HG02571 (cell line): ENCODE measurements around the gene CAMK2N2.

Source experiments
- ATAC-seq: cut with Tn5 transposase; IDR thresholded peaks from one replicate; pipeline ENCODE4 v1.9.1; 2021; ENCODE audit warnings: mild to moderate bottlenecking, moderate library complexity; ENCODE audit not compliant: unreplicated experiment

CAMK2N2 gene

DNA sequence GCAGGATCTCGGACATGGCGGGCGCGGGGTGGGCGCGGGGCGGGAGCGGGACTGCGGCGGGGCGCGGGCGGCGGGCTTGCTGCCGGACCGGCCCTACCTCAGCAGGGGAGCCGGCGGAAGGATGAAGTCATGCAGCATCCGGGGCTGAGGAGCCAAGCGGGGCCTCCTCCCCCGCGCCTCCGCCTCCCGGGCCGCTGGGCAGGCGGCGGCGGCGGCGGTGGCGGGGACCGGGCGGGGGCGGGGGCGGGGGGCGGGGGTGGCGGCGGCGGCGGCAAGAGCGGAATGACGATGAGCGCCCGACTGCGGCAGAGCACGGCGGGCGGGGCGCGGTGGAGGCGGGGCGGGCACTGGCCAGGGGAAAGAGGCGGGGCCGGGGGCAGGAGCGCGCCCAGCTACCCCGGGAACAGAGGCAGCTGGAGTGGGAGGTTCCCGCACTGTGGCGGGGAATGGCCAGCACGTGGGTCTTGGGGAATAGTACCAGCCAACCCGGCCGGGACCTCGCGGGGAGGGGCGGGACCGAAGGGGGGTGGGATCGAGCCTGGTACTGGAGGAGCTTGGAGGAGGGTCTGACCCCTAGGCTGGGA lies at the start of gene CAMK2N2:
Gene CAMK2N2, minus strand, starts transcription at position 284 of the 584 bp plus-strand sequence. Its CDS starts 268 bp downstream, at position 16.
- no peak for ATAC-seq

- no peak for ATAC-seq
Measured at GRCh38 chr3:184308744-184309143, 47.4 kb upstream of the CAMK2N2 start.

- ATAC-seq, result no peak
Measured at GRCh38 chr3:184307915-184308314, 46.6 kb upstream of the CAMK2N2 start.

GRCh38 chr3:184306341-184306972 lies 45.1 kb upstream of the CAMK2N2 start:
- no peak for ATAC-seq

GRCh38 chr3:184305577-184305976 lies 44.2 kb upstream of the CAMK2N2 start:
- ATAC-seq, result no peak

DNA sequence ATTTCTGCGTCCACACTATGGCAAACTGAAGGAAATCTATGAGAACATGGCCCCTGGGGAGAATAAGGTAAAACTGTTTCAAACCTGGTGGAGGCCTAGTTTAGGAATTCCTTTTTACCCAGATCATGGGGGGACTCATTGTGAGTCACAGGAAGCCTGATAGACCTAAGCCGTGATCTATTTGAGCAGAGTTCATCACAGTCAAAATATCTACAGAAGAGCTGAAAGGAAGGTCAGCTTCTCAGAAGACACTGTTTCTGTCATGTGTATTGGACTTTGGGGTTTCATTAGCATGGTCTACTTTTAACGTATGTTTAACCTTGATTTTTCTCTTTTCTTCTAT lies 39.0 kb upstream of the CAMK2N2 start:
- no peak for ATAC-seq

- no peak for ATAC-seq
Measured at GRCh38 chr3:184299488-184300377, 38.4 kb upstream of the CAMK2N2 start.

DNA sequence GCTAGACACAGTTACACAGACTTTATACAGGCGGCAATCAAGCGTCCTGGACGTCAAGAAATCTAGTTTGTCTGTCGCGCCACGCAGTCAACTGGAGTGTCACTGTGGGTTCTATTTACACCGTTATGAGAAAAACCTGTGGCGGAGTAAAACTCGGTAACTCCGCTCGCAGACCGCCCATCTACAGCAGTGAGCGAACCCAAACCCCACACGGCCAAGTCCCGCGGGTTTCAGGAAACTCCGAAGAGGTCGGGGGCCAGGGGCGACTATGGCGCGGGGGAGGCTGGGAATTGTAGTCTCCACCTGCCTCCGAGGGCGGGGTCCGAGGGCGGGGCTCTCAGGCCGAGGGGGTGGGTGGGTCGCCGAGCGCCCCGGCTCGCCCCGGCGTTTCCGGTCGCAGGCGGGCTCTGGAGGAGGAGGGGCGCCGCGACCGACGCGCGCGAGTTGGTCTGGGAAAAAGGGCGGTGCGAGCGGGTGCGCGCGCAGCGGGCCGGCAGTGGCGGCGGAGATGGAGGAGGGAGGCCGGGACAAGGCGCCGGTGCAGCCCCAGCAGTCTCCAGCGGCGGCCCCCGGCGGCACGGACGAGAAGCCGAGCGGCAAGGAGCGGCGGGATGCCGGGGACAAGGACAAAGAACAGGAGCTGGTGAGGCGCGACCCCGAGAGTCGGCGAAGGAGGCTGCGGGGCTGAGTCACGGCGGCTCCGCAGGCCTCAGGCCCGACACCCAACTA lies 37.6 kb upstream of the CAMK2N2 start, which contains the start of gene PSMD2:
Gene PSMD2, plus strand, starts transcription at position 483 of the 729 bp plus-strand sequence. Its CDS starts 26 bp downstream, at position 509.
- peak; percentile 88 for ATAC-seq

GRCh38 chr3:184296616-184297015 lies 35.3 kb upstream of the CAMK2N2 start:
- no peak for ATAC-seq

DNA sequence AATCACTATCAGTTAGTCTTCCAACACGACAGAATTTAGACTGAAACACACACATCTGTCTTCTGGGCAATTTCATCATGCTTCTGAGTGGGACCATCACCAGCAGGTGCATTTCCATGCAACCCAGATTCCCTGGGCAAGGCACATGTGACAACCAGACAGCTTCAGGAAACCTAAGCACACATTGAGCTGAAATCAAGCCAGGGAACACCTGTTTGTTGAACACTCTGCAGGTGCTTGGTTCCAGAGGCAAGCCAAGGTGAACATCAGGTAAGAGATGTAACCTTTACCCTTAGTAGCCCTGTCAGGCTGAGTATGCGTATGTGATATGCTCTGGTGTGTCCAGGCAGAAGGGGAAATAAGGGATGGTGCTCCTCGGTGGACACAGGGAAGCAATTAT lies 34.4 kb upstream of the CAMK2N2 start:
- no peak for ATAC-seq

DNA sequence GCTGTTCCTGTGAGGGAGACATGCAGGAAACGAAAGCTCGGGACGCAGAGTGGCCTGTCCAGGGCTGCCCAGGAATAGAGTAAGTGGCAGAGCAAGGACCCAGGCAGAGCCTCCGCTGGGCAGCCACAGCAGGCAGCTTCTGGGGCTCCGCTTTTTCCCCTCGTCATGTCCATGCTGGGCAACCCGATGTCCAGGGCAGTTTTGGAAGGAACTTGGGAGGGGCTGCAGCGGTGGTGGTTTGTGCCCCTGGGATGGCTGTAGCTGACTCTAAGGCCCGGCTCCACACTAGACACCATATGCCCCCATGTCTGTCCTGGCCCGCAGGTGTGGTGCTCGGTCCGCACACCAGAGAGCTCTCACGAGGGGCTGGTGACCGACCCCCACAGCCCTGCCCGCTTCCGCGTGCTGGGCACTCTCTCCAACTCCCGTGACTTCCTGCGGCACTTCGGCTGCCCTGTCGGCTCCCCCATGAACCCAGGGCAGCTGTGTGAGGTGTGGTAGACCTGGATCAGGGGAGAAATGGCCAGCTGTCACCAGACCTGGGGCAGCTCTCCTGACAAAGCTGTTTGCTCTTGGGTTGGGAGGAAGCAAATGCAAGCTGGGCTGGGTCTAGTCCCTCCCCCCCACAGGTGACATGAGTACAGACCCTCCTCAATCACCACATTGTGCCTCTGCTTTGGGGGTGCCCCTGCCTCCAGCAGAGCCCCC lies 30.5 kb upstream of the CAMK2N2 start:
- ATAC-seq, result no peak

DNA sequence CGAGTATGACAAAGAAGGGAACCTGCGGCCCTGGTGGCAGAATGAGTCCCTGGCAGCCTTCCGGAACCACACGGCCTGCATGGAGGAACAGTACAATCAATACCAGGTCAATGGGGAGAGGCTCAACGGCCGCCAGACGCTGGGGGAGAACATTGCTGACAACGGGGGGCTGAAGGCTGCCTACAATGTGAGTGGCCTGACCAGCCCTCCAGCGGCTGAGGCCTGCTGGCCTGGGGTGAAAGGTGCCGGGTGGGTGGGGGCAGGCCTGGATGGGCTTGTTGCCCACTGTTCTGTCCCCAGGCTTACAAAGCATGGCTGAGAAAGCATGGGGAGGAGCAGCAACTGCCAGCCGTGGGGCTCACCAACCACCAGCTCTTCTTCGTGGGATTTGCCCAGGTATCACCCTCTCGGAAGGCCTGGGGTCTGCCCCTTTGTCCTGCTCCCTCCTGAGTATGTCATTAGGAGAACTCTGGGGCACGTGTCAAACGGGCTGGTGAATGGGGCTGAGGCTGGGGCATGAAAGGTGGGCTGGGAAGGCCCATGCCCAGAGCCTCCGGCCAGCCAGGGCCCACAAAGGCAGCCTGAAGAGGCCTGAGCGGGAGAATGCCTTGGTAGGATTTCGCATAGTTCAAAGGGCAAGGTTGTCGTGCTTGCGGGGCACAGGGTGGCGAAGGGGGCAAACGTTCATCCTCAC lies 29.8 kb upstream of the CAMK2N2 start:
- no peak for ATAC-seq

DNA sequence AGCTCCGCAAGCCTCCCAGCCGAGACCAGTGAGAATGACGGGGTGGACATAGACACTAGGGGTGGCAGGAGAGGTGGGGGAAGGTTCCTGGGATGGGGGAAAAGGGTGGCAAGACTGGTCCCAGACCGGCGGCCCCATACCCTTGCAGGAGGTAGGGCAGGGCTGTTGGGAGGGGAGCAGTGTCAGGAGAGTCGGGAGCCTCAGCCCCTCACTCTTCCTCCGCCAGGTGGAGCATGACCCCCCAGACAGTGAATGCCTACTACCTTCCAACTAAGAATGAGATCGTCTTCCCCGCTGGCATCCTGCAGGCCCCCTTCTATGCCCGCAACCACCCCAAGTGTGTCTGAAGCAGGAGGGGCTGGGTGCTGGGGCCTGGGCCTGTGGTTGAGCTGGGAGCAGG lies 29.0 kb upstream of the CAMK2N2 start:
- ATAC-seq, result no peak

- no peak for ATAC-seq
Measured at GRCh38 chr3:184289426-184289938, 28.1 kb upstream of the CAMK2N2 start.

DNA sequence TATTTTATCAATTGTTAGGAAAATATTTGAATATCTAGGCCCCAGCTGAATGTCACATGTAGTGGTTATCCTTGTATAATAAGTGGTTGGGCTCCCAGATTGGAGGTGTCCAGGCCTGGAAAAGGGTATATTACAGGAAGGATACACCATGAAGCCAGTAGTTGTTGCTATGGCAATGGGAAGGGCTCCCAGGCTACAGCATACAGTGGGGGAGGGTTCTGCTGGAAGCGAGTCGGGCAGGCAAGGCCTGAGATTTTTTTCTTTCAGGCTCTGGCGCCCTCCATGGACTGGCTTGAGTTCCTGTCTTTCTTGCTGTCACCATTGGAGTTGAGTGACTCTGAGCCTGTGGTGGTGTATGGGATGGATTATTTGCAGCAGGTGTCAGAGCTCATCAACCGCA lies 23.3 kb upstream of the CAMK2N2 start:
- ATAC-seq, result no peak

DNA sequence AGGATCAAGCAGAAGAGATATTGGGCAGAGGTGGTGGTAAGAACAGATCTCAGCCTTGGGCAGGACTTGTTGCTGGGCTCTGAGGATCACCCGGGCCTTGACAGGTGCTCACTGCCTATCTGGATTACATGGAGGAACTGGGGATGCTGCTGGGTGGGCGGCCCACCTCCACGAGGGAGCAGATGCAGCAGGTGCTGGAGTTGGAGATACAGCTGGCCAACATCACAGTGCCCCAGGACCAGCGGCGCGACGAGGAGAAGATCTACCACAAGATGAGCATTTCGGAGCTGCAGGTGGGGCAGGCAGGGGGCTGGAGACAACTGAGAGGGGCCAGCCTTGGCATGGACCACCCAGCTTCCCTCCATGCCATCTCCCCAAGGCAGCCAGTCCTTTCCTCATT lies 22.3 kb upstream of the CAMK2N2 start:
- no peak for ATAC-seq

DNA sequence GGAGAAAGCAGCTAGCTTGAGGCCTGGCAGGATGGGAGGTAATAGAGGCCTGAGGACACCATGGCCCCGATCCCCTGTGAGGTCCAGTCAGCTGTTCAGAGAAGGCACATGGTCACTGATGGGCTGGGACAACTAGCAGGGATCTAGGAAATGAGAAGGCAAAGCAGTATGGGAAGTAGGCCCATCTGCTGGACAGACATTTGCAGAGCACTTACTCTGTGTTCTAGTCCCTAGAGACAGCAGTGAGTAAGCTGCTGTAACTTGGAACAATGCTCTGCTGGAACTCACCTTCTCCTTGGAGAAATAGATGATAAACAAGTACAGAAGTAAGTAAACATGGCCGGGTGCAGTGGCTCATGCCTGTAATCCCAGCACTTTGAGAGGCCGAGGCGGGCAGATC lies 21.6 kb upstream of the CAMK2N2 start:
- ATAC-seq, result no peak

GRCh38 chr3:184277366-184277765 lies 16.0 kb upstream of the CAMK2N2 start:
- ATAC-seq, result no peak

DNA sequence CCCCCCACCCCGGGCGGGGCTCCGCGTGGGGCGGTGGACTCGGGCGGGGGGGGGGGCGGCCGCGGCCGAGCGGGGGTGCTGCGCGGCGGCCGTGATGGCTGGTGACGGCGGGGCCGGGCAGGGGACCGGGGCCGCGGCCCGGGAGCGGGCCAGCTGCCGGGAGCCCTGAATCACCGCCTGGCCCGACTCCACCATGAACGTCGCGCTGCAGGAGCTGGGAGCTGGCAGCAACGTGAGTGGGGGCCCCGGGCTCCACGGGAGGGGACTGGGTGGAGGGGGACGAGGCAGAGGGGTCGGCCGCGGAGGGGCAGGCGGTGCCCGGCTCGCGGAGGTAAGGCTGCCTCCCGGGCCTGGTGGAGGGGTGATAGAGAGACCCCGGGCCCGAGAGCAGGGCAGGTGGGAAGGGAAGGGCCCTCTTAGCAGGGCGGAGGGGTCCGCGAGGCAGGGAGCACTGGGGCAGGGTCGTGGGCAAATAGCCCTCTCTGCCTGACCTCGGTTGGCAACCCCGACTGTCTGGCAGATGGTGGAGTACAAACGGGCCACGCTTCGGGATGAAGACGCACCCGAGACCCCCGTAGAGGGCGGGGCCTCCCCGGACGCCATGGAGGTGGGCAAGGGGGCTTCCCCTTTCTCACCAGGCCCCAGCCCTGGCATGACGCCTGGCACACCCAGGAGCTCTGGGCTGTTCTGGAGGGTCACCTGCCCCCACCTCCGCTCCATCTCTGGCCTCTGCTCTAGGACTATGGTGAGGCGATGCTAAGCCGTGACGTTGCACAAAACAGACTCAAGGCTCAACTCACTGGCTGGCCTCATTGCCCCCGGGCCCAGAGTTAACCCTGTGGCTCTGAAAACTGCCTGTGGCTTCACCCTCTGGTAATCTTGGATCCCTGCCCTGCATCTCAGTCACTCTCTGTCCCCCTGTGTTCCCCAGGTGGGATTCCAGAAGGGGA lies 14.9 kb upstream of the CAMK2N2 start, which contains the start of gene ECE2:
Gene ECE2, plus strand, starts transcription at position 62 of the 950 bp plus-strand sequence. Its CDS starts 132 bp downstream, at position 194.
- no peak for ATAC-seq
